Head of caudate nucleus (tissue), 42 donors: Measurements from ENCODE around the gene SMS.

Experiments used
- DNase-seq, 42 donors: peaks; one replicate each; pipeline versions ENCODE4 v3.0.0 to v3.0.0-alpha.2; 2020 to 2021; ENCODE audit warnings: mixed read lengths in 7 of 42
- intact Hi-C: fragments of 100-400 bp; cut with DNase I; formaldehyde crosslinking; loops from one replicate; pipeline ENCODE4 v1.15.0; 2022

The SMS gene

GRCh38 chrX:21940356-21940829 lies at the start of gene SMS:
Gene SMS, plus strand, starts transcription at chrX:21940709. Its CDS starts 116 bp downstream, at chrX:21940825.
- peak; percentile 9 to 85 (median 68) for DNase-seq
- intact Hi-C loops, result no loop called here

DNA sequence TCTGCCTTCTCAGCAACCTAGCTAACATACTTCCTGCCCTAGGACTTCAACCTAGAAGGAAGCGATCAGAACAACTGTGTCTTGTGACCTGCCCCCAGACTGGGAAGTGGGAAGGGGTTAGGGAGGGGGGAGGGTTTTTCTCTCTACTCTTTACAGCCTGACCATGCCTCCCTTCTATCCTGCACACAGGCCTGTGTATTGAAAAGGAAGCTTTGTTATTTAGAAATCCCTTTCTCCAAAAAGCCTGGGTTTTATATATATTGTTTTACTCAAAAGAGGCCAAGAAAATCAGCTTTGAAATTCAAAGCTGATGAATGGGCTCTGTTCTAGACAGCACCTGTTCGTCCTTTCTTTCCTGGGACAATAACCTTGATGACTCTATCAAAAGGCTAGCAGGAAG lies 35.2 kb upstream of the SMS start:
- peak in 4 of 42 donors; percentile 4 to 40 (median 20) for DNase-seq
- intact Hi-C loops, result no loop called here

DNA sequence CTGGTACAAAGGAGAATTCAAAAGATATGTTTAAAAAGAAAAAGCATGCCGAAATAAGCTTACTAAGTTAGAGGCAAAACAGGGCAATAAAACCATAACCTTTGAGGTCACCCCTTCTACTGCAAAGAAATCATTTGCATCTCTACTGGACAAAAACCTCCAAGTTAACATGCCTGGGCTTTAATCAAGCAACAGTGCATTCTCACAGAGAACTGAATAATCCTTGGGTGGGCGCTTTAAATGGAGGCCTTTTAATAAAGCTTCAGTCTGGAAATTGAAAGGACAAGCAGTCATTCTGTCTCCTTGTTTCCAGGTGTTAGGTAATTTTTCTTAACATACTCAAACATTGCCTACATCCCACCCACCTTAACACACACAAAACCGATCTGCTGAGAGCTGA lies 34.6 kb upstream of the SMS start:
- DNase-seq, result no peak
- intact Hi-C loops, result no loop called here

GRCh38 chrX:21907260-21907659 lies 33.2 kb upstream of the SMS start:
- intact Hi-C loops, result no loop called here
- DNase-seq, result no peak

GRCh38 chrX:21911481-21911880 lies 29.0 kb upstream of the SMS start:
- DNase-seq, result no peak
- intact Hi-C loops, result no loop called here

- DNase-seq, result no peak
- intact Hi-C loops, result no loop called here
These were observed 28.3 kb upstream of the SMS start for GRCh38 chrX:21912220-21912619.

- no peak for DNase-seq
- intact Hi-C loops, result no loop called here
These were observed 27.5 kb upstream of the SMS start for GRCh38 chrX:21912989-21913388.

- intact Hi-C loops, result no loop called here
These were observed 14.4 kb upstream of the SMS start for GRCh38 chrX:21926116-21926515.

DNA sequence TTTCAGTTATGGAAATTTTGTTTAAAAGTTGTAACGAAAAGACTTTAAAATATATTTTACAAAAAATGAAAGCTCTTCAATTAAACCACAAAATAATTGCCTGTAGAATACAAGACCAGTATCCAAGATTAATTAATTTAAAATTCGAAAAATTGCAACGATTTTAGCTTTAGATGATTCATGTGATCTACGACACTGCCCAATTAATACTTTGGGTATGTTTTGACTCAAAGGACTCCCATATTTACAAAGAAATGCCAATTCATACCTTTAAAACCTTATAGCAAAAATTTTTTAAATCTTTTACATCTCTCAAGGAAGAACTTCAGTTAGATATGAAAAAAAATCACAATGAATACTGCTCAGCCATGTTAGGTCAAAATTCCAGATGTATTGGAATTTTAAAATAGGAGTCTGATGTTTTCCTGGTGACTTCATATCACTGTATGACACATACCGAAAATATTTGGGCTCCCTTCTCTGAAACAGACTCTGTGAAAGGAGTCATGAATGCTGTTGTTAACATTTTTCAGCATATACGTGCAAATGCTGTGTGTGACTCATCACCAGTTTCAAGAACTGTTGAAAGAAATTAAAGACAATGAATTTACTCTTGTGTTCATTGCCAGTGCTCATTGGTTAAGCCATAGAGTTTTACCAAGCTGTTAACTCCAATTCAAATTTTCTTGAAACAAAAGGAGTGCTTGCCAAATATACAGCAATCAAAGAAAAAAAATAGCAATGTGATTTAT lies 13.8 kb upstream of the SMS start:
- intact Hi-C loops, result no loop called here
- DNase-seq, result no peak

More at GRCh38 chrX:21926116-21926515, 14.4 kb upstream of the SMS start:
- DNase-seq, result no peak

GRCh38 chrX:21929209-21929608 lies 11.3 kb upstream of the SMS start:
- DNase-seq, result no peak
- intact Hi-C loops, result no loop called here

- intact Hi-C loops, result no loop called here
- DNase-seq, result no peak
These were observed 9.5 kb upstream of the SMS start for GRCh38 chrX:21930986-21931385.

- peak in 1 of 42 donors; percentile 56 for DNase-seq
- intact Hi-C loops, result no loop called here
These were observed 8.1 kb upstream of the SMS start for GRCh38 chrX:21932292-21933002.

DNA sequence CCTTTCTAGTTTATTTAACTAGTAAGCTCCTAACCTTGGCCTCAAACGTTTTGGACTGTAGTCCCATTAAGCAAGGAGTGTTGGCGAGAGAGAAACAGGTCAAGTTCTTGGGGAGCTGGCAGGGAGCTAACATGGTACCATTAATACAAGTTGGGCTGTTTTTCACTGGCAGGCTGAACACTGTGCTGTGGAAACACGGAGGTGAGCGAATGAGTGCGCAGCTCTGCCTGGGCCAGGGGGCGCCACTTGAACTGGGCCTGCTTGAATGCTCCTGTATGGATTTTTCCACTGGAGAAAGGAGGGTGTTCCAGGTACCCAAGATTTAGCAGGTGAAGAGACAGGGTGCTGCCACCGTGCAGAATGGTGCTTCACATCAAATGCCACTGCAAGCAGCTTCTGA lies 7.4 kb upstream of the SMS start:
- DNase-seq, result no peak
- intact Hi-C loops, result no loop called here

GRCh38 chrX:21934414-21934813 lies 6.1 kb upstream of the SMS start:
- intact Hi-C loops, result no loop called here
- DNase-seq, result no peak

- intact Hi-C loops, result no loop called here
- DNase-seq, result no peak
These were observed 603 bp upstream of the SMS start for GRCh38 chrX:21939906-21940305.

DNA sequence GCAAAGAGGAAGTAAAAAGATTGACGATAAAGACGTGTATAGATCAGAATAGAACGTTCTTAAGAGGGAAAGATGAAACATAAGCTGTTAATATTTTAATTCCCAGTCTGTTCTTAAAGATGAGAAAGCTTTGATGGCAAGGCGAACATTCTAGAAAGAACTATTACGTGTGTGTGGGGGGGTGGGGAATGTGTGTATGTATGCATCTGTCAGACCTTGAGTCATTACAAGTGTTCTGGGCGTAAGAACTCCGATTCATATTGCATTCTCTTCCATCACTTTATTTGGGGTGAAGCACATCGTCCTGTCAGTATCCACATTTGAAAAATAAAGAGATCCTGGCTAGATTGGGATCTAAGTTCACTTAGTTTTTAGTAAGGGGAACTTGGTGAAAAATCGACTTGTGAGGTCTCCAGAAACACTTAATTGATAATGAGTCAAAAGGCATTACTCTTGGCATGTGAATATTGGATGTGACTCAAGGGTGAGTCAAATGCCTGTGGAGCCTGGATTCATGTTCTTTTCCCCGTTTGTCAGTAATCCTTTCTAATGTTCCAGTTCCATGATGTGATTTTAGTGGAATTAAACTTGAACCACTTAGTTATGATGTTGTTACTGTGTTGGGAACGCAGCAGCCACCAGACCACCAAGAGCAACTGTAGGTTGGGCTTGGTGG lies 3.1 kb downstream of the SMS start:
- no peak for DNase-seq
- intact Hi-C loops, result no loop called here

DNA sequence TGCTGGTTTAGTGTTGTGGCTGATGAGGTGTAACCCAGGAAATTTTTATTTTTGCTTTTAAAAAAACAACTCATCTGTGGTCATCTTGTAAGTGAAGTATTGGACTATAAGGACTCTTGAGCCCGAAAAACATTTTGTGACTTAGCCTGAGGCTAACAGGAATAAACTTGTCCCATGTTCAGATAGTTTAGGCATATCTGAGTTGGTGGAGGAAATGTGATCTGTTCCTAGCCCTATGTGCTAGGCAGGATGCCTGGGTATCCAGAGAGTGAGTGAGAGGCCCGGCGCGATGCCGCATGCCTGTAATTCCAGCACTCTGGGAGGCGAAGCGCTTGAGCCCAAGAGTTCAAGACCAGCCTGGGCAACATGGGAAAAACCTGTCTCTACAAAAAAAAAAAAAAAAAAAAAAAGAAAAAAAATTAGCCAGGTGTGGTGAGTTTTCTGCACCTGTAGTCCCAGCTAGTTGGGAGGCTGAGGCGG lies 3.7 kb downstream of the SMS start:
- intact Hi-C loops, result no loop called here
- DNase-seq, result no peak

DNA sequence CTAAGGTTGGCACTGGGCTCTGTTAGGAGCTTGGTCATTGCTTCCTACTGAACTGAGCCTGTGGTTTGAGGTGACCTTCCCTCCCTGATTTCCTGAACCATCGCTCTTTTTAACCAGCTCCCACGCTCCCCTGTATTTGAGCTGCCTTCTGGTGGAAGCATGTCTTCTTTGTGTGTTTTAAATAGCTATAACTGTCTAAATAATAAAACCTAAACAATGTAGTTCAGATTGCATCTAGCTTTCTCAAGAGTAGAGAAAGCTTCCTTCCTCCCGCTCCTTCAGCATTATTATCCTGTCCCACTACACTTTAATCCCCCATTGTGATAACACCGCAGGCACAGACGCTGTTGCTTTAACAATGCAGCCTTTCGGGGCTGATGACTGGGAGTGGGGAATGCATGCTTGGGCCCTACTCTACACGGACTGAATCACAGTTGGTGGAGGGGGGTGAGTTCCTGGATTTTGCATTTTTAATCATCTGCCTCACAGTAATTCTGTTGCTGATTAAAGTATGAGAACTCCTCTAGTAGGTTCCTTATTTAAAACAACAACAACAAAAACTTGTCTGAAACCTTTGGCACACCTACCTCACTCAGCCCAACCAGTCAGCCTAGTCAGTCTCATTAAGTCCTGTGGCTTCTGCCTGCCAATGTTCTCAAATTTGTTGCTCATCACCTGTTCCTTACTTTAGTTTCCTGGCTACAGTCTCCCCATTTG lies 6.6 kb downstream of the SMS start:
- intact Hi-C loops, result no loop called here
- peak in 1 of 42 donors; percentile 45 for DNase-seq

DNA sequence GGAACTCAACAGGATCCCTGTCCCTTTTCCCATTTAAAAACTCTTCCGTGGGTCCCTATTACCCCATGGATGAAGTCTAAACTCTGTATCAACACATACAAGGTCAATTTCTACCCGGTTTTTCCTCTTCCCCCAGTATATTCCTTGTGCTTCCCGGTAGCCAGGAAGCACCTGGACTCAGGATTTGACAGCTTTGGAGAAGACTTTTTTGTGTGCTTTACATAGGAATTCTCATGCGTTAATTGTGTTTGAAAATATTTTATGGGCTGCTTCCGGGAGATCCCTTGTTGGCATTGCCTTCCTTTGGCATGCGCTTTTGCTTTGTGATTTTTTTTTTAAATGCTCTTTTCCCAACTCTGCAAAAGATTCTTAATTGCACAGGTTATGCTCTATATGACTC lies 7.2 kb downstream of the SMS start:
- intact Hi-C loops, result no loop called here
- DNase-seq, result no peak
